GM21526 (cell line): ENCODE data around the gene CUX1.
"Not testable (repeated sequence)": the region's sequence is repeated elsewhere in the genome, so short reads cannot be mapped to it uniquely, and the experiment has no call there.

Source experiments
- ATAC-seq: cut with Tn5 transposase; IDR thresholded peaks from one replicate; pipeline ENCODE4 v1.9.1; 2021; ENCODE audit warnings: moderate library complexity; ENCODE audit not compliant: unreplicated experiment, low FRiP score

The CUX1 gene

GRCh38 chr7:102019461-102019860 is 202.0 kb downstream of the CUX1 start:
- ATAC-seq = no peak

- ATAC-seq = no peak
Measured at GRCh38 chr7:102021841-102022618, 204.6 kb downstream of the CUX1 start.

DNA sequence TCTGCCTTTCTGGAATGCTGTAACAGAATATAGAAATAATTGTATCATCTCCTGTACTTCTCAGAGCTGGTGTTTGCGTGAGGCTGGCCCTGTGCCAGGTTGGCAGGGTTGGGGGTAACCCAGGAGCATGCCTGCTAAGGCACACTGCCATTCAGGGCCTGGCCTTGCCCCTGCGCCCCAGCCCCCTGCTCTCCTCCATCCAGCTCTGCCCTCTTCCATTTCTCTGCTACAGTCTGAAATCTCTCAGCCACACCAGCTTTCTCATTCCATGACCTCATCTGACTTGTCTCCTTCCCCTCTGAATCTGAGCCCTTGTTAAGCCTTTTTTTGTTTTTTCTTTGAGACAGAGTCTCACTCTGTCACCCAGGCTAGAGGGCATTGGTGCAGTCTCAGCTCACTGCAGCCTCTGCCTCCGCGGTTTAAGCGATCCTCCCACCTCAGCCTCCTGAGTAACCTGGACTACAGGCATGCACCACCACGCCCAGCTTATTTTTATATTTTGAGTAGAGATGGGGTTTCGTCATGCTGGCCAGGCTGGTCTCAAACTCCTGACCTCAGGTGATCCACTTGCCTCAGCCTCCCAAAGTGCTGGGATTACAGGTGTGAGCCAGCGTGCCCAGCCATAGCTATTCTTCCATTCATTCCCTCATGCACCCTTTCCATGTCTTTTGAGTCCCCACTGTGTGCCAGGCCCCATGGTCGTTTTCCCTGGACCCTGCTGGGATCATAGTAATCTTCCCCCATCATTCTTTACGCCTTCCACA is 206.8 kb downstream of the CUX1 start:
- no peak for ATAC-seq

- ATAC-seq = no peak
Measured at GRCh38 chr7:102024769-102025391, 207.5 kb downstream of the CUX1 start.

GRCh38 chr7:102025777-102026176 is 208.4 kb downstream of the CUX1 start:
- not testable (repeated sequence) for ATAC-seq

DNA sequence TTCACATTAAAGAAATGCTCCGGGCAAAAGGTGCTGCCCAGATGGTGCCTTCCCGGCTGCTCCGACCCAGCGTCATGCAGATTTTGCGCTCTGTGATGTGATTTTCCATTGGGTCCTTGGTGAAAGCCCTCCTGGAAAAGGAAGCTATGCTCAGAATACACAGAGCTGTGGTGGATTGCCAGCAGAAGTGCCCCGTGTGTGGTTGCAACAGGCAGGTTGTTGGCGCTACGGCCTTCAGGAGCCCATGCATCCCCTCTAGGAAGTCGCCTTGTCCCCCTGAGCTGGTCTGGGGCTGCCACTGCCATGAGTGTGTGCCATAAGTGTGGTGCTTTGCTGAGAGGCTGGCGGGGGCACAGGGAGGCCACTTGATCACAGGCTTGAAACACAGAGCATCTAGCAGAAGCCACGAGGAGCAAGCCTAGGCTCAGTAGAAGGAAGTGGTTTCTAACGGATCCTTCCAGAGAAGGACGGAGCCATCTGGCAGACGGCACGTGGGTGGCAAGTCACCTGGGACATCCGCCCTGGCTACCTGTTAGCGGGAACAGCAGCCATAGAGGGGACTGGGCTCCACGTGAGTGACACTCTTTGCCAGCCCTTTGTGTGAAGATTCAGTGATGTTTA is 210.9 kb downstream of the CUX1 start:
- no peak for ATAC-seq

DNA sequence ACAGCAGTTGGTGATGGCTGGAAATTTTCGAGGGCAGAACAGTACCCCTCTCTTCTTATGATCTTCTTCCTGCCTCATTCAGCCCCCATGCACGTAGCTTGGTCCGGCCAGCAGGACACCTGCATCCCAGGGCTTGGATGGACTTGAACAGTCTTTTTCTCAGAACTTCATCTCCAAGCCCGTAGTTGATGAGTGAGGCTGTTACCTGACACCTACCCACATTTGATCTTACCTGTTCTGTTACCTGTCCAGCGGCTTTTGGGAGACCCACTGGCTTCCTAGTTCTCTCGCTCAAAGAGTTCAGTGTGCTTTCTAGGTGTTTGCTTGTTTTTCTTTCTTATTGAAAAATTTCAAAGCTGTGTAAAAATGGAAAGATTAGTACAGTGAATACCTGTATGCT is 212.2 kb downstream of the CUX1 start:
- no peak for ATAC-seq

DNA sequence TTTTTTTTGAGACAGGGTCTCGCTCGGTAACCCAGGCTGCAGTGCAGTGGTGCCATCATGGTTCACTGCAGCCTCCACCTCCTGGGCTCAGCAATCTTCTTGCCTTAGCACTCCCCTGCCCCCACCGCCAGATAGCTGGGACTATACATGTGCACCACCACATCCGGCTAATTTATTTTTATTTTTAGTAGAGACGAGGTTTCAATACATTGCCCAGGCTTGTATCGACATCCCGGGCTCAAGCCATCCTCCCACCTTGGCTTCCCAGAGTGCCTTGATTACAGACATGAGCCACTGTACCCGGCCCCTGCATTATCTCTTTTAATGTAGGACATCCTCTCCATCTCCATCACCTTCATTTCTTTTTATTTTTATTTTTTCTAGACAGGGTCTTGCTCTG is 213.3 kb downstream of the CUX1 start:
- no peak for ATAC-seq

GRCh38 chr7:102036958-102037357 is 219.5 kb downstream of the CUX1 start:
- ATAC-seq = no peak

DNA sequence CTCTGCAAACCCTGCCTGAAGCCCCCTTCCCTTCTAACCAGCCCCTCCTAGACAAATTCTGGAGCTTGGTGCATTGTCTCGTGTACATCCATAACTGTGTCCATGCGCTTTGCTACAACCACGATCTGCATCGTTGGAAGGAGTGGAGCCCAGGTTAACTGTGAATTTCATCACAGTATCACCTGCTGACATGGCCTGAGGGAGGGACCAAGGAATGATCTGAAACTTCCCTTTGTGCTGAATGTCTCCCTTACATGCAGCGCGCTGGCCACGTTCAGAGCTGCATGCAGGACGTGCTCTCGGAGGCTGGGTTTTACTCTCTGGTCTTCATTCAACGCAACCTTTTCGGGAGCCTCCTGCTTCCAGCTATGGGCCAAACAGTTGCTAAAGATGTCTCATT is 222.3 kb downstream of the CUX1 start:
- ATAC-seq = no peak

DNA sequence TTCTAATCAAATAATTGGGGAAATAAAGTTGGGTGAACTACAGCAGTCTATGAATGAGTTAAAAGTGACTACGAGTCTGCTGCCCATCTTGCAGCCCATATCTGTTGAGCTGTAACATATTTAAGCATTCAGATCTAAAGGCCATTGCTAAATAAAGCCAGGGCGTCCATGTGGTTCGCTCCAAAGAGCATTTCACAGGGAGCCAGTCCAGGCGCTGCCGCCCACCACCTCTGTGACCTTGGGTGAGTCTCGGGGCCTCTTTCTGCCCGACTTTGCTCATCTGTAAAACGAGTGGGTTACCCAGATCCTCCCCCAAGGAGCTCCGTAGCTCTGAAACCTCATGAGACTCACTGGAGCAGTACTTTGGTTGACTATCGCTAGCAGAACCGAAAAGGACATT is 223.1 kb downstream of the CUX1 start:
- no peak for ATAC-seq

- ATAC-seq = no peak
Measured at GRCh38 chr7:102042016-102042656, 224.7 kb downstream of the CUX1 start.

DNA sequence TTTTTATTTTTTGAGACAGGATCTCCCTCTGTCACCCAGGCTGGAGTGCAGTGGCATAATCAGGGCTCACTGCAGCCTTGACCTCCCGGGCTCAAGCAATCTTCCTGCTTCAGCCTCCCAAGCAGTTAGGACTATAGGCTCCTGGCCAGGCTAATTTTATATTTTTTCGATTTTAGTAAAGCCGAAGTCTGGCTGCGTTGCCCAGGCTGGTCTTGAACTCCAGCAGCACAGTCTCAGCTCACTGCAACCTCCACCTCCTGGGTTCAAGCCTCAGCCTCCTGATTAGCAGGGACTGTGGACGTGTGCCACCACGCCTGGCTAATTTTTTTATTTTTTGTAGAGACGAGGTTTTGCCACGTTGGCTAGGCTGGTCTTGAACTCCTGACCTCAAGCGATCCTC is 225.4 kb downstream of the CUX1 start:
- not testable (repeated sequence) for ATAC-seq

DNA sequence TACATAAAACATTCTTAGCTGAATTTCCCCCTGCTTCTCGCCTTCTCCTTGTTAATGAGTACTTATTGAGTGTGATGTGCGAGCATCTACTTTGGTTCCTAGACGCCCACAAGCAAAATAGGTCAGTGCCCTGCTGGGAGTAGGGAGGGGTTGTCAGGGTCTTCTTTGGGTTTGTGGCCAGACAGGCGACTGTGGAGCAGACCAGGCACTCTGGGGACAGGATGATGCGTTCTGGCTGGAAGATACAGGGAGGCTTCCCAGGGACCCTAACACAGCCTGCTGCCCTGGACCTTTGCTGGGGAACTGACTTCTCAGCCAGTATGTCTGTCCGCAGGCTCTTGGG is 227.2 kb downstream of the CUX1 start:
- no peak for ATAC-seq

DNA sequence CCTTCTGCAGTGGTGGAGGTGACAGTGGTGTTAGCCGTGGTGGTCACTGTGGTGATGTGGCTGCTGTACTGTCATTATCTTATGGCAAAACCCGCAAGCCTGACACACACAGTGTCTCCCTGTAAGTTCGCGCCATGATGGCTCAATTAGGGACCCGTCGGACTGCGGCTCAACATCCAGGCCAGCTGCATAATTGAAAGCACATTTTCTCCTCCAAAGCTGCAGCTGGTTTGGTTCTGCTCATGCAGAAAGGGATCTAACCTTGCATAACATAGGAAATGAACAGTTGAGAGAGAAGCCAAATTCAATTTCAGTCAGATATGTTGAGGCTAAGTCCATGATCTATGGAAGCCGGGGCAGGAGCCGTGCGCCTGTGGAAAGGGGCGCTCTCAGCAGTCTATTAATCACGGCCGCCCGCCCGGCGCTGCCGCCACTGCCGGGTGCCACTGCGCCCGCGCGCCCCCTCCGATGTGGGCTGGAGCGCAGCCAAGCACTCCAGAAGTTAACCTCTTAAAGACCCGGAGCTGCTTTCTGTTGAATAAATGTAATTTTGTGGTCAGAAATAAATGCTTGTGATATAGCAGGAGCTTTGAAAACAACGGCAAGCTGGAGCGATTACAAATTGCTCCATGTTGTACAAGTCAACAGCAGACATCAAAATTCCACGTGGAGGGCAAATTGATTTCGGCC is 227.7 kb downstream of the CUX1 start:
- no peak for ATAC-seq

DNA sequence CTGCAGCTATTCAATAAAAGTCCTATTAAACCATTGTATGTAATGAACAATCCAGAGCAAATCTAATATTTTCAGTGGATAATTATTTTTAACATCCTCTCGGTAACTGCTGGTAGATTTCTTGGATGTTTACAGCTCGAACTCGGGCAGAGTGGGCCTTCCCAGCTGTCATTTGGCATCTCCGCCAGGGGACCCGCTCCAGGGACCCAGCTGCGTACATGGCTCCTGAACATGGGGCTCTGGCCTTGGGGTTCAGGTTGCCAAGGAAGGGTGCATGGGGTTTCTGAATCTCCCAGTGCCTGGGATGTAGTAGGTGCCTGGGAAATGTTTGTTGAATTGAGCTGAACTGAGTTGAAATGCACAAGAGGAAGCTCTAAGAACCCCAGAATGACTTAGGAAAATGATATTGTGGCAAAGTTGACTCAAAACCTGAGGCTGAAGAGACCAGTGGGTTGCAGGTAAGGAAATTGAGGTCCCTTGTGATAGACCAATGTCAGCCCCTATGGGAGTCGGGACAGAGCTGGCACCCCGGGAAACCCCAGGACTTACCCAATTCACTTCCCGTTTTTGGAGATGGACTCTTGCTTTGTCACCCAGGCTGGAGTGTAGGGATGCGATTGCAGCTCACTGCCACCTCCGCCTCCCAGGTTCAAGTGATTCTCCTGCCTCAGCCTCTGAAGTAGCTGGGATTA is 228.4 kb downstream of the CUX1 start:
- ATAC-seq = no peak

DNA sequence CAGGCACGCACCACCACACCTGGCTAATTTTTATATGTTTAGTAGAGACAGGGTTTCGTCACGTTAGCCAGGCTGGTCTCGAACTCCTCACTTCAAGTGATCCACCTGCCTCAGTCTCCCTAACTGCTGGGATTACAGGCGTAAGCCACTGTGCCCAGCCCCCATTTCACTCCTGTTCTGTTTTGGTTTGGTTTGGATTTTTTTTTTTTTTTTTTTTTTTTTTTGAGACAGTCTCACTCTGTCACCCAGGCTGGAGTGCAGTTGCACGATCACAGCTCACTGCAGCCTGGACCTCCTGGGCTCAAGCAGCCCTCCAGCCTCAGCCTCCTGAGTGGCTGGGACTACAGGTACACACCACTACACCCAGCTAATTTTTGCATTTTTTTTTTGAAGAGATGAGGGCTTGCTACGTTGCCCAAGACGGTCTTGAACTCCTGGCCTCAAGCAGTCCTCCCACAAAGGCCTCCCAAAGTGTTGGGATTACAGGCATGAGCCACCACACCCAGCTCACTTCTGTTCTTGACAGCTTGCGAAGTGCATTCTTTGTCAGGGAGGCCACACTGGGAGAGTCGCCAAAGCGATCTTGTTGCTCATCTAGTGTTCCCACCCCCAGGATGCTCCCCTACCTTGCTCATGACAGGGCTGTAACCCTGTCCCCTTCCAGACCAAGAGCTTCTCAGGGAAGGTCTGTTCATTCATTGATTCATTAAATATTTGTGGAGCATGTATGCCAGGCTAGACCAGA is 229.1 kb downstream of the CUX1 start:
- ATAC-seq = no peak

GRCh38 chr7:102047167-102047566 is 229.7 kb downstream of the CUX1 start:
- no peak for ATAC-seq

DNA sequence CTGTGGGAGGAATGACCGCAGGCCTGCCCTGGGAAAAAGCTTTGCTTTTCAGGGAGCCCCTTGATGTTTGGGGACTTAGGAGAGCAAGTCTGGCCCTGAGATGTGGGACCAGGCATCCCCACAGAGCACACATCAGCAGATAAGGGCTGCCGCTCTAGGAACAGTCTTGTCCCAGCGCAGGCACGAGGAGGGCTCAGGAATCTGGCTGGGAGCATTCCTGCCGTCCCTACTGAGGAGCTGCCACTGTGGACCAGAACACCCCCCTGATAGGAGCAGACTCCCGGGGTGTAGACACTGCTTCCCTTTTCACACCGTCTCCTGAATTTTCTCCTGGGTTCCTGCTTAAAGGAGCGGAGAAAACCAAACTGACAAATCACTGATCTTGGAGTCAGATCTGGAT is 232.3 kb downstream of the CUX1 start:
- ATAC-seq = no peak
